ENCODE results near the gene SAMHD1.

SAMHD1 gene

DNA sequence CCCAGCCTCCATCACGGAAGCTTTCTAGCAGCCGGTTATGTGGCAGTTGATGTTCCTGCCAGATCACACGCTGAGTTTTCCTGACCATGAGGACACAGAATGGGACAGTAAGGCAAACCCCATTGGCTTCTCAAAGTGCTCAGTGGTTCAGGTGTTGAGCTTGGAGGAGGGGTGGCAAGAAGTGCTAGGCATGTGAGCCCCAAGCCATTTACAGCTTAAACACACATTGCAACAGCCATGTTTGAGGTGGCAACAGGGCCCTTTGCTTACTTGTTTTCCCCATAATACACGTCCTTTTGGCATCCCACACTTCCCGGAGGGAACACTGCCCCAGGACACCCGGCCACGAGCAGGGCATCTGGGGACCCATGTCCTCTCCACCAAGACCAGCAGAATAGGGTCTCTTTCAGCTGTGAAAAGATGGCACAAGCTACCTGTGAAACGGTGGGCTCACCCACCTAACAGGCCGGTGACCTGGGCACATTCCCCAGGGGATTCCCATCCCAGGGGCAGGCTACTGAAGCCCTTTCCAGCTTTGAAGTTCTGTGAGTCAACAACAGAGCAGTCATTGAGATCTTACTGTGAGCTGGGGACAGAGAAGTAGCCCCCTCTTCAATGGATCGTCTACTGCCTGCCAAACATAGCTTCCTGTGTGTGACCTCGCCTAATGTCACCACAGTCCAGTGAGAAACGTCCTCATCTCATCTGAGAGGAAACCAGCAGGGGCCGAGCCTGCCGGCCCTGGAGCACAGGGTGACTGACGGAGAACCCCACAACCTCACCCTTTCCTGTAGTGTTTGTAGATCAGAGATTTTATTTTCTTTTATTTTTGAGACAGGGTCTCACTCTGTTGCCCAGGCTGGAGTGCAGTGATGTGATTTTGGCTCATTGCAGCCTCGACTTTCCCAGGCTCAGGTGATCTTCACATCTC lies 79.6 kb downstream of the SAMHD1 start:
- FAIRE-seq: no peak

DNA sequence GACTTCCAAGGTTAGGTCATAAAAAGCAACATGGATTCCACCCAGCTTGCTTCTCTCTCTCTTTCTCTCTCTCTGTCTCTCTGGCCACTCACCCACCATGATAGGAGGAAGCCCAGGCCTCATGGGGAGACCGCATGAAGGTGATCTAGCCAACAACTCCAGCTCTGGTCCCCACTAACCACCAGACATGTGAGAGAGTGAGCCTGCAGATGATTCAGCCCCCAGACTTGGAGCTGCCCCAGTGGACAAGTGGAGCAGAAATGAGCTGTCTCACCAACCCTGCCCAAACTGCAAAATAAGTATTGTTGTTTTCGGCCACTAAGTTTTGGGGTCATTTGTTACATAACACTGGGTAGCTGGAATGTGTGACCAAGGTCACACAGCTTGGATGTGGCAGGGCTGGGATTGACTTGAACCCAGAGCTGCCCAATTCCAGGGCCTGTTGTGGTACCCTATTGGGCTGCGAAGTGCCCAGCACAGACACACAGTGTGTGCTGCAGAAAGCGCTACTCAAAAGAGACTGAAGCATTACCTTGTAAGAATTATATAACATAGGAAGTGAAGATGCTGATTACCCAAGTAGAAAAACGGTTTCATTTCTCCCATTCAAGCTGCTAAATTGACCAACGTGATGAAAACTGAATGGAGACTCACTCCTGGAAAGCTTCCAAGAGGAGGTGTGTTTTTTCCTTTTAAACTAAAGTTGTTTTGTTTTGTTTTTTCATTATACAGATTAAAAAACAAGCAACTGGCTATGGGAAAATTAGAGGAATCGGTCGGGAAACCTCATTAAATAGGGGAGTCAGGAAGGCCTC lies 84.6 kb downstream of the SAMHD1 start:
- no peak for FAIRE-seq

- FAIRE-seq: no peak
Measured at GRCh38 chr20:36866164-36866563, 85.3 kb downstream of the SAMHD1 start.

DNA sequence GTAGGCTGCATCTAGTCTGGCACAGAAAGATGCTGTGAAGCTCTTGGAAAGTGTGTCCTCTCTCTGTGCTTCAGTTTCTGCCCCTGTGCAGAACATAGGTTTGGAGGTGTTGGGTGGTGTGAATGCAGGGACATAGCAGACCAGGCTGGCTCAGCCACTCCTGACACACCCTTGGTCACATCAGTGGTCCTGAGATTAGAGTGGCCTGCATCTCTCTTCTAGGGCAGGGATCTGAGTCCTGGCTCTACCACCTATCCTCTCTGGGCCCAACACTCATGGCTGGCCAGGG lies 85.7 kb downstream of the SAMHD1 start:
- no peak for FAIRE-seq

DNA sequence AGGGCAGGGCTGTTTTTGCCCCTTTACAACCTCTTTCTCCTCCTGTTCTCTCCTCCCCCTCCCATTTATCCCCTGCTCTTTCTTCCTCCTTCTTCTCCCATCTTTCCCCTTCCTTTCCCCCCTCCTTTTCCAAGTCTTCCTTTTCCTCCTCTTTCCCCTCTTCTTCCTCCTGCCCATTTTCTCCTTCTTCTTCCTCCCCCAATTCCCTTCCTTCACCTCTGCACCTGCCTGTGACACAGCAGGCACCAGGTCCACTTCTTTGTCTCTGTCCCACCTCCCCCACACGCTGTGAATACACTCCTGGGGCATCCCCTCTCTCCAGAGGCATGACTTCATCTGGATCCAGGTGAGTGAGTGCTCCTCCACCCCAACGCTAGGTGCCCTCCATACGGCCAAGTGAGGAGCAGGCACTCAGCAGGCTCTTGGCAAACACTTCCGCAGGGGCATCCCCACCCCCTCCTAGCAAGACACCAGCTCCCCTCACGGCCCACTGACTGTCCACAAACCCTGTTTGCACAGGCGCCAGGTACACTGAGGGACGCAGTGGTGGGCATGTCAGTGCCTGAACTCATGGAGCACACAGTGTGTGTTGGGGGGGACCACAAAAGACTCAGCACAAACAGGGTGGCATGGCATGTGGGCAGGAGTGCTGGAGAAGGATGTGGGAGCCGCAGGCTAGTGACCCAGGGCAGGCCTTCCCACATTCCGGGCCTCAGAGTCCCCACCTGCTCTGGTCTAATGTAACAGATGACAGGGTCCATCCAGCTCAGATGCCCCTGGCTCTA lies 86.2 kb downstream of the SAMHD1 start:
- FAIRE-seq: no peak

DNA sequence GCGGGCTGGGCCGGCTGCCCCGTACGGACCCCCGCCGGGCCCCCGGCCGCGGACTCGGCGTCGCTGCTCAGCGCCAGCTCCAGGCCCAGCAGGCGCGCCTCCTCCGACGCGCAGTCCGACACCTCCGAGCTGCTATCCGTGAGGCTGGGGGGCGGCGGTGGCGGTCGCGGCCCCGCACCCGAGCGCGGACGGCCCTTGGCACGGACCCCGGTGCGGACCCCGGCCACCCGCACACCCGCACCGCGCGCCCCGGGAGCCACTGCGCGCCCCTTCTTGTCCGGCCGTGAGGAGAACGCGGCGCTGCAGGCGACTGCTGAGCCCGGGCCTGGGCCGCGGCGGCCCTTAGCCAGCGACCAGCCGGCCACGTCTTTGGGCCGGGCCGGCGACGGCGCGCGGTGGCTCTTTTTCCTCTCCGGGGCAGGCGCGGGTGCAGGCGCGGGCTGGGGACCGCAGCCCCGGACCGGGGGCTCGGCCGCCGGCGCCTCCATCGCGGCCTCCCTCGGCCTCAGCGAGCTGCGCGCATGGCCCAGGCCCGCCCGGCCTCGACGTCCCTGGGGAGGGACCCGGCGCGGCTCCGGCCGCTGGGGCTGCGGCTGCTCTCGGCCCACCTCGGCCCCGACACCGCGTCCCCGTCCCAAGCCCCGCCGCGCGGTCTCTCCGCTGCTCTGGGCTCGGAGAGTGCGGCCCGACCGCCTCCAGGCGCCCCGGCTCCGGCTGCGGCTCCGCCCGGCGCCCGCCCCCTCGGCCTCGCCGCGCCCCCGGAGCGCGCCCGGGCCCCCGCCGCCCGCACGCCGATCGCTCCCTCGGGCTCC lies 88.4 kb downstream of the SAMHD1 start:
- no peak for FAIRE-seq

GRCh38 chr20:36861875-36862801 lies 89.4 kb downstream of the SAMHD1 start:
- no peak for FAIRE-seq

DNA sequence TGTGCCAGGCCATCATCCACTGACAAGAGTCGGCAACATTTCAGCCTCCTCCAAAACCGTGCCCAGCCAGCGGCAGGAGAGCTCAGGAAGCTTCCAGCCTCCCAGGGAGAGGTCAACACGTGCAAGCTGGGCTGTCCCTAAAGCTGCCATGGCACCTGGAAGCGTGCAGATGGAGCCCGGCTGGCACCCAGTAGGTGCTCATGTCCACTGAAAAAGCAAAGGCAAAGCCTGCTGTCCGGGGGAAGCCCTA lies 90.0 kb downstream of the SAMHD1 start:
- FAIRE-seq: no peak

DNA sequence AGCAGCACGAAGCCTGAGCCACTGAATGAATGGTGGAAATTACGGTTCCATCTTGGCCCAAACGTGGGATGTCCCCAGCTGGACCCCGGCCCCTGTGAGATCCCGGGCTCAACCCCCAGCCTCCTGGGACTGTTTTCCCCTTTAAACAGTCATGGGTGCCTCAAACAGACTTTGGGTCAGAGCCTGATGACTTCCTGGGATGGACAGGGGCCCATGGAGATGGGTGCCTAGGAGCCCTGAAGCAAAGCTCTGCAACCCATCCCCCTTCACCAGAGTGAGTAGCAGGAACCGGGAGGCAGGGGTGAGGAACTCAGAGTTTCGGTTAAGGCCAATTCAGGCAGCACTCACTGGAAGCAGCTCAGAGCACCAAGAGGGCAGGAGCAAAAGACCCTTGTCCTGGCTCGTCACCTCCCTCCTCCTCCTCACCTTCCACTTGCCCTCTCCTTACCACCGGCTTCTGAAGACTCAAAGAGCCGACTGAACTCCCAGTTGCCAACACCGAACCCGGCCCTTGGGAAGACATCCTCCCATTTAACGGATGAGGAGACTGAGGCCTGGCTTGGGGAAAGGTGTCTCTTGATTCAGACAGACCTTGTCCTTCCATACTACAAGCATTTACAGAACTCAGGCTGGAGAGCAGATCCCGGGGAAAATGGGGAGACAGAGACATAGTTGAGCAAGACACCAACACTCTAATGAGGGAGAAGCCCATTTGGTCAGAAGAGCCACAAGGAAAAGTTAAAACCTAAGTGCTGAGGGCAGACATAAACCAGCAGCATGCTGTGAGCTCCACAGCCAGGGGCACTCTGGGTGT lies 90.5 kb downstream of the SAMHD1 start:
- no peak for FAIRE-seq

GRCh38 chr20:36860339-36860738 lies 91.2 kb downstream of the SAMHD1 start:
- no peak for FAIRE-seq

GRCh38 chr20:36859700-36860330 lies 91.7 kb downstream of the SAMHD1 start:
- FAIRE-seq: no peak

- no peak for FAIRE-seq
Measured at GRCh38 chr20:36859282-36859555, 92.3 kb downstream of the SAMHD1 start.

DNA sequence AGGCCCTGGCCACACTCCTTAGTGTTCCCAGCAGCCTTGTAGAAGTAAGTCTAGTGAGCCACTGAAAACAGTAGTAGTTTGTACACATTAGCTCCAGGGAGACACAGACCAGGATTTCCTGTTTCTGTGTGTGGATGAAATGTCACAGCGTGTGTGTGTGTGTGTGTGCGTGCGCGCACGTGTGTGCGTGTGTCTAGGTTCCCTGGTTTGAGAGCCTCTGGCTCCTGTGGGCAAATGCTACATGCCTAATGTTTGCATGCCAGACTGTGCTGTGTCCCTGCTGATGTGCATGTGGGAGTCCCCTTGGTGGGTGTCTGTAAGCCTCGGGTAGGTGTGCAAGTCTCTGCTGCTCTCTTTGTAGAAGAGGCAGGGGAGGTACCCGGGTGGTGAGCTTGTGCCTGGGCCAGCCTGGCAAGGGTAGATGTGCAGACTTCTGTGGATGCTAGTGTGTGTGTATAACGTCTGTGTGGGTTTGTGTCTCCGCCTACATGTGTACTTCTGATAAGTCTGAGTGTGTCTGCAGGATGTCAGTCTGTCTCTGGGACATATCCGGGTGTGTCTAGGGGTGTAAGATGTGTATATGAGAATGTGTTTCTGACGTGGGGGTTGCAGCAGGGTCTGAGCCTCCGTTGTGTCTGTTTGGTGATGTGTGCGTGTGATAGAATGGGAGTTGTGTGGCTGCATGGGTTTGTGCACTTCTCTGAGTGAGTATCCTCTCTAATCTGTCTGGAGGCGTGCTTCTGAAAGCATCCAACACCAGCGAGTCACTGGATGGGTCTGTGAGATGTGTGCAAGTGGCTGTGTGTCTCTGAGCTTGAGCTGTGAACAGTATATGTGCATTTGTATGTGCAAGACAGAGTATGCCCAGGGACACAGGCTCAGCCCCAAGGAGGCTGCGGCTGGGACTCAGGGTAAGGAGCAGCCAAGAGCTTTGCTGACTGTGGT lies 94.5 kb downstream of the SAMHD1 start:
- FAIRE-seq: no peak

DNA sequence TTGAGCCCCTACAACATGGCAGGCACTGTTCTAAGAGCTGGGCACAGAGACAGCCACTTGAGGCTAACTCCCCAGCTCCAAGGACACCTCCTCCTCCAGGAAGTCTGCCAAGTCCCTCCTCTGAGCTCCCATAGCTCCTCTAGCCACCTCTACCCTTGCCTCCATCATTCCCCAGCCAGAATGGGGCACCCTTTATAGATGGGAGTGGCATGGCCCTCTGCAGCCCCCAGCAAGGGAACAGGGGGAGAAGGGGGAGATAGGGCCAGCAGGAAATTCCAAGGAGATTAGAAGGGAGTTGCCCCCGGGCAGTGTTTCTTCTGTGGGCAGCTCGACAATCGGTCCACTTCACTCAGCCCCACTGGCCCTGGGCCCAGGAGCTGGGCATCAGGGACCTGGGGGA lies 95.3 kb downstream of the SAMHD1 start:
- no peak for FAIRE-seq

GRCh38 chr20:36855241-36855657 lies 96.3 kb downstream of the SAMHD1 start:
- FAIRE-seq: no peak

DNA sequence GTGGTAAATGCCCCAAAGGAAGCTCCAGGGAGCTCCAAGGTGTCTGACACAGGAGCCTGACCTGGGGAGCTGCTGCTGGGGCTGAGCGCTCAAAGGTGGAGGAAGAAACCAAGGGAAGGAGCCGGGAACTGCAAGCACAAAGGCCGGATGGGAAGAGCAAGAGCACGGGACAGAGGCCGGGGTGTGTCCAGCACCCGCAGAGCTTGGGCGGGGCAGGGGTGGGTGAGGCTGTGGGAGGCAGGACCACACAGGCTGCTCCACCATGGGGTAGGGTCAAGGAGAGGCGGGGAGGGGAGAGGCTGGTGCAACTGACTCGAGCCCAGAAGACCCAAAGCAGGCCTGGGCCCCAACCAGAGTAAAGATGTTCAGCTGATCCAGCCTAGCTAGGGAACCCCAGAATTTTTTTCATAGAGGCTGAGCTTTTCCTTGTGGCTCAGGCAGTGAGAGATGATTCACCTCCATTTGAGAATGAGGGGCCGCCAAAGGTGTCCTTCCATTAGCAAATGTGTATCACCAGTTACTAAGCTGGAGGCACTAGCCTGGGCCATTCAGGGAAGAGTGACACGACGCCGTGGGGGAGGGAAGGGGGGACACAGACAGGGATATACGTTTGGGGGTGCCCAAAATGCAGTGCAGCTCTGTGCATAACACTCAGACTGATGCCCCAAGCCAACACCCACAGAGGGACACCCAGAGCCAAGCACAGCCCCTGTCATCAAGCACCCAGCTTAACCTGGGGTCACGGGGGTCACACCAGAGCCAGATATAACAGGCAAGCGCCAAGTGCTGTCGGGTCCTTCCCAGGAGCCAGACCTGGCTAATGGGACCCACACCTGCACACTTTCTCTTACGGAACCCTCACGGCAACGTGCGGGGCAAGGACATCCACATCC lies 96.9 kb downstream of the SAMHD1 start:
- FAIRE-seq: no peak

DNA sequence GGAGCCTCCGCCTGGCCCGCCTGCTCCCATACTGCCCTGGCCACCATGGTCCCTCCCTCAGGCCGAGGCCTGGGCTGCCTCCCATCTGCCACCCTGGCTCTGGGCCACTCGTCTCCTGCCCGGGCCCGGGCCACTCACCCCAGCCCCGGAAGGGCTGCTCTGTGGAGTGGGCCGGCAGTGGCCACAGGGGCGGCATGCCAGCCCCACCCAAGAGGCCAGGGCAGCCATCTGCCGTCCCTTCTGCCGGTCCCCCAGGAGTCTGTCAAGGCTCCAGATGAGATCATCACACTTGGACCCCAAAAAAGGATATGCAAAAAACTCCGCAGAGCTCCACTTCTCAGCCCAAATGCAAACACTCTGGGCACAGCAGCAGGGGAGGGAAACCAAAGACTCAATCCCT lies 99.3 kb downstream of the SAMHD1 start:
- FAIRE-seq: no peak

GRCh38 chr20:36851490-36851889 lies 100.0 kb downstream of the SAMHD1 start:
- no peak for FAIRE-seq
